Fibroblast of lung (primary cell): ENCODE data around the gene KCTD15. TPM values are rescaled to one million over a fixed set of nuclear protein-coding genes. Genes with fewer than 3 reads are reported as not detected.

Source experiments
- DNase-seq, 2 donors: peaks; one replicate each; pipeline versions ENCODE4 v3.0.0 to v3.0.0-alpha.2; 2010; ENCODE audit warnings: low read depth in 2 of 2
- H2AFZ ChIP-seq: 2 replicates; pipeline ENCODE4 v1.5.1; 2012; ENCODE audit warnings: low read length, control low read depth, inconsistent platforms
- H3K27ac ChIP-seq: 2 replicates; pipeline ENCODE4 v1.5.1; 2011; ENCODE audit warnings: low read length, control low read depth; ENCODE audit not compliant: insufficient read depth
- H3K27me3 ChIP-seq: 2 replicates; pipeline ENCODE4 v1.5.1; 2011; ENCODE audit warnings: mild to moderate bottlenecking, low read length; ENCODE audit not compliant: control insufficient read depth, insufficient read depth
- H3K36me3 ChIP-seq: 2 replicates; pipeline ENCODE4 v1.5.1; 2011; ENCODE audit warnings: low read length; ENCODE audit not compliant: control insufficient read depth, insufficient read depth
- H3K4me1 ChIP-seq: 2 replicates; pipeline ENCODE4 v1.5.1; 2011; ENCODE audit warnings: low read length; ENCODE audit not compliant: control insufficient read depth, insufficient read depth; ENCODE audit errors: extremely low read depth
- H3K4me2 ChIP-seq: 2 replicates; pipeline ENCODE4 v1.5.1; 2011; ENCODE audit warnings: low read length, control low read depth; ENCODE audit not compliant: insufficient read depth; ENCODE audit errors: extremely low read depth
- H3K4me3 ChIP-seq, 4 experiments: fragments of 200-600 bp in 1 of 4; sonication (generic) in 1 of 4; replicated peaks in 1 of 4; 2 replicates each; pipeline ENCODE4 v1.5.1; 2011 to 2016; ENCODE audit warnings: low read length in 4 of 4, low read depth in 3 of 4, mild to moderate bottlenecking in 3 of 4, control low read depth in 2 of 4, inconsistent platforms in 1 of 4, mixed read lengths in 1 of 4; ENCODE audit not compliant: insufficient read depth in 1 of 4; ENCODE audit errors: control extremely low read depth in 1 of 4
- H3K79me2 ChIP-seq: 2 replicates; pipeline ENCODE4 v1.5.1; 2012; ENCODE audit warnings: mild to moderate bottlenecking, low read length, inconsistent platforms; ENCODE audit not compliant: control insufficient read depth, insufficient read depth
- H3K9ac ChIP-seq: 2 replicates; pipeline ENCODE4 v1.5.1; 2011; ENCODE audit warnings: mild to moderate bottlenecking, low read length, control low read depth; ENCODE audit not compliant: insufficient read depth
- H3K9me3 ChIP-seq: 2 replicates; pipeline ENCODE4 v1.5.1; 2012; ENCODE audit warnings: low read depth, low read length; ENCODE audit not compliant: control insufficient read depth, insufficient read depth
- H4K20me1 ChIP-seq: 2 replicates; pipeline ENCODE4 v1.5.1; 2011; ENCODE audit warnings: low read length; ENCODE audit not compliant: control insufficient read depth, insufficient read depth; ENCODE audit errors: extremely low read depth
- CTCF ChIP-seq, 2 donors: IDR thresholded peaks in 1 of 2; conservative IDR thresholded peaks in 1 of 2; 1 replicate in 1 of 2; 2 replicates in 1 of 2; pipeline ENCODE4 v1.5.1; 2011 to 2012; ENCODE audit warnings: low read length in 2 of 2, control low read depth in 1 of 2, inconsistent platforms in 1 of 2, low read depth in 1 of 2, mild to moderate bottlenecking in 1 of 2
- EZH2 ChIP-seq: IDR thresholded peaks from 2 replicates; pipeline ENCODE4 v1.5.1; 2012; ENCODE audit warnings: low read length, control low read depth, mild to moderate bottlenecking; ENCODE audit errors: missing control alignments
- polyA plus RNA-seq, 2 donors: library from polyadenylated mRNA; depleted of rRNA in 1 of 2; stranded (reverse) in 1 of 2; unstranded in 1 of 2; fragments of >200 nt; gene quantifications; 2 replicates each; pipeline ENCODE4 v1.2.1, GENCODE V29; 2011 to 2012; ENCODE audit warnings: missing spikeins in 1 of 2
- total RNA-seq: library from RNA; depleted of rRNA; stranded (reverse); fragments of >200 nt; gene quantifications from 2 replicates; pipeline ENCODE4 v1.2.1, GENCODE V29; 2014

The KCTD15 gene
- total and polyA plus RNA-seq, 2 donors (not counting 1 experiment from before 2014, with no cell fraction given): 3.3 to 9.7 TPM

- no peak overlapping the region for H3K27ac ChIP-seq
- DNase-seq: no peak
- H2AFZ ChIP-seq: no peak overlapping the region
- no peaks in the 10 kb centered on the region for H3K36me3 ChIP-seq
- no peak overlapping the region for H3K9ac ChIP-seq
- no peak overlapping the region for H3K4me3 ChIP-seq
- H3K79me2 ChIP-seq: no peaks in the 10 kb centered on the region
- no peaks in the 10 kb centered on the region for H3K27me3 ChIP-seq
- H3K4me1 ChIP-seq: no peaks in the 10 kb centered on the region
- TF ChIP-seq CTCF (conservative IDR thresholded peaks at IDR 0.05 in 1 of 2, IDR thresholded peaks at IDR 0.05 in 1 of 2; ENCODE audit: low read depth in 1 of 2, low read length in 2 of 2) (no peak), EZH2 (no peak)
- no peaks in the 10 kb centered on the region for H4K20me1 ChIP-seq
- no peaks in the 10 kb centered on the region for H3K9me3 ChIP-seq
- H3K4me2 ChIP-seq: no peak overlapping the region
These were observed 28.9 kb downstream of the KCTD15 start for GRCh38 chr19:33825556-33825955.

- no peak overlapping the region for H2AFZ ChIP-seq
- no peak for DNase-seq
- H4K20me1 ChIP-seq: no peaks in the 10 kb centered on the region
- no peaks in the 10 kb centered on the region for H3K4me1 ChIP-seq
- no peak overlapping the region for H3K27ac ChIP-seq
- H3K36me3 ChIP-seq: no peaks in the 10 kb centered on the region
- TF ChIP-seq CTCF (conservative IDR thresholded peaks at IDR 0.05 in 1 of 2, IDR thresholded peaks at IDR 0.05 in 1 of 2; ENCODE audit: low read depth in 1 of 2, low read length in 2 of 2): no peak
- H3K9ac ChIP-seq: no peak overlapping the region
- no peak overlapping the region for H3K4me2 ChIP-seq
- H3K4me3 ChIP-seq: no peak overlapping the region
- H3K27me3 ChIP-seq: no peaks in the 10 kb centered on the region
- H3K9me3 ChIP-seq: no peaks in the 10 kb centered on the region
- H3K79me2 ChIP-seq: no peaks in the 10 kb centered on the region
These were observed 29.9 kb downstream of the KCTD15 start for GRCh38 chr19:33826521-33826920.

- no peak for DNase-seq
- TF ChIP-seq EZH2: no peak
- TF ChIP-seq CTCF (conservative IDR thresholded peaks at IDR 0.05 in 1 of 2, IDR thresholded peaks at IDR 0.05 in 1 of 2; ENCODE audit: low read depth in 1 of 2, low read length in 2 of 2): no peak
- Histone ChIP-seq H3K27ac (no peak overlapping the region), H3K36me3 (no peaks in the 10 kb centered on the region), H4K20me1 (no peaks in the 10 kb centered on the region), H3K9me3 (no peaks in the 10 kb centered on the region), H3K27me3 (no peaks in the 10 kb centered on the region), H3K4me1 (no peaks in the 10 kb centered on the region), H3K9ac (no peak overlapping the region), H2AFZ (no peak overlapping the region), H3K79me2 (no peaks in the 10 kb centered on the region), H3K4me2 (no peak overlapping the region), H3K4me3 (no peak overlapping the region)
These were observed 31.8 kb downstream of the KCTD15 start for GRCh38 chr19:33828266-33829075.
